ENCODE measurements around the gene TEX29. TPM values are rescaled to one million over a fixed set of nuclear protein-coding genes. Genes with fewer than 3 reads are reported as not detected.

Gene TEX29
- polyA plus RNA-seq (2014; cell fraction: cytosol; rRNA removed): not detected in 2 replicates
- polyA plus RNA-seq (2014; cell fraction: nucleus; rRNA removed): 1.4 TPM in 2 replicates

GRCh38 chr13:111319998-111320911 is at the start of gene TEX29:
TEX29 (plus strand) TSS chr13:111320642; CDS start chr13:111320891, 249 bp downstream.
- DNase-seq (ENCODE audit: low spot score): no peak

GRCh38 chr13:111270765-111271698 is 49.4 kb upstream of the TEX29 start:
- DNase-seq (ENCODE audit: low spot score): no peak

GRCh38 chr13:111272117-111272516 is 48.3 kb upstream of the TEX29 start:
- DNase-seq (ENCODE audit: low spot score): no peak

- DNase-seq (ENCODE audit: low spot score): no peak
Observed at GRCh38 chr13:111275382-111275781, 45.1 kb upstream of the TEX29 start.

GRCh38 chr13:111275995-111276618 is 44.3 kb upstream of the TEX29 start:
- DNase-seq (ENCODE audit: low spot score): no peak

GRCh38 chr13:111278258-111278657 is 42.2 kb upstream of the TEX29 start:
- DNase-seq (ENCODE audit: low spot score): no peak

- no peak for DNase-seq (ENCODE audit: low spot score)
Observed at GRCh38 chr13:111278743-111279652, 41.4 kb upstream of the TEX29 start.

- DNase-seq (ENCODE audit: low spot score): no peak
Observed at GRCh38 chr13:111280226-111280625, 40.2 kb upstream of the TEX29 start.

- no peak for DNase-seq (ENCODE audit: low spot score)
Observed at GRCh38 chr13:111280681-111281585, 39.5 kb upstream of the TEX29 start.

GRCh38 chr13:111281751-111282311 is 38.6 kb upstream of the TEX29 start:
- DNase-seq (ENCODE audit: low spot score): no peak

- no peak for DNase-seq (ENCODE audit: low spot score)
Observed at GRCh38 chr13:111282425-111282824, 38.0 kb upstream of the TEX29 start.

GRCh38 chr13:111282997-111283396 is 37.4 kb upstream of the TEX29 start:
- no peak for DNase-seq (ENCODE audit: low spot score)

GRCh38 chr13:111283457-111283856 is 37.0 kb upstream of the TEX29 start:
- DNase-seq (ENCODE audit: low spot score): no peak

- no peak for DNase-seq (ENCODE audit: low spot score)
Observed at GRCh38 chr13:111283991-111284390, 36.5 kb upstream of the TEX29 start.

- no peak for DNase-seq (ENCODE audit: low spot score)
Observed at GRCh38 chr13:111284565-111284964, 35.9 kb upstream of the TEX29 start.

GRCh38 chr13:111286162-111286561 is 34.3 kb upstream of the TEX29 start:
- no peak for DNase-seq (ENCODE audit: low spot score)

GRCh38 chr13:111286749-111287148 is 33.7 kb upstream of the TEX29 start:
- no peak for DNase-seq (ENCODE audit: low spot score)

GRCh38 chr13:111287201-111287600 is 33.2 kb upstream of the TEX29 start:
- DNase-seq (ENCODE audit: low spot score): no peak

GRCh38 chr13:111288276-111288675 is 32.2 kb upstream of the TEX29 start:
- DNase-seq (ENCODE audit: low spot score): no peak
